ENCODE data around the gene CD248.
"Not testable (repeated sequence)": the region's sequence is repeated elsewhere in the genome, so short reads cannot be mapped to it uniquely, and the experiment has no call there.

The CD248 gene

GRCh38 chr11:66328031-66328301, 11.1 kb upstream of the CD248 start:
- DNase-seq, result no peak

- DNase-seq, result no peak
Measured at GRCh38 chr11:66327171-66328030, 10.6 kb upstream of the CD248 start.

- DNase-seq, result no peak
Measured at GRCh38 chr11:66326261-66327111, 9.6 kb upstream of the CD248 start.

- DNase-seq, result no peak
Measured at GRCh38 chr11:66325263-66325671, 8.4 kb upstream of the CD248 start.

- DNase-seq, result no peak
Measured at GRCh38 chr11:66324664-66325063, 7.8 kb upstream of the CD248 start.

- no peak for DNase-seq
Measured at GRCh38 chr11:66323684-66324083, 6.8 kb upstream of the CD248 start.

- no peak for DNase-seq
Measured at GRCh38 chr11:66322732-66323427, 6.0 kb upstream of the CD248 start.

- no peak for DNase-seq
Measured at GRCh38 chr11:66321606-66322005, 4.8 kb upstream of the CD248 start.

- DNase-seq, result not testable (repeated sequence)
Measured at GRCh38 chr11:66320748-66321147, 3.9 kb upstream of the CD248 start.

- DNase-seq, result not testable (repeated sequence)
Measured at GRCh38 chr11:66320289-66320688, 3.4 kb upstream of the CD248 start.

- DNase-seq, result no peak
Measured at GRCh38 chr11:66318600-66318970, 1.7 kb upstream of the CD248 start.

GRCh38 chr11:66317723-66318599, 1.1 kb upstream of the CD248 start:
- DNase-seq, result no peak

- no peak for DNase-seq
Measured at GRCh38 chr11:66317322-66317722, 478 bp upstream of the CD248 start.

GRCh38 chr11:66315921-66316811, 678 bp downstream of the CD248 start:
- DNase-seq, result no peak

- DNase-seq, result no peak
Measured at GRCh38 chr11:66315498-66315885, 1.4 kb downstream of the CD248 start.

GRCh38 chr11:66314561-66315497, 2.0 kb downstream of the CD248 start:
- no peak for DNase-seq

GRCh38 chr11:66314186-66314501, 2.7 kb downstream of the CD248 start:
- no peak for DNase-seq

GRCh38 chr11:66313321-66314185, 3.3 kb downstream of the CD248 start:
- no peak for DNase-seq

GRCh38 chr11:66312549-66313320, 4.1 kb downstream of the CD248 start:
- DNase-seq, result peak; percentile 37

All from NCI-H510A treated with DMSO at 0.1 percent for 48 hours (cell line).